GM12801 (cell line): ENCODE data around the gene TPGS2.

ENCODE experiments used
- CTCF ChIP-seq: IDR thresholded peaks from one replicate; pipeline ENCODE4 v1.5.1; 2011; ENCODE audit warnings: control low read depth; ENCODE audit not compliant: insufficient read length; ENCODE audit errors: extremely low read depth

The TPGS2 gene

GRCh38 chr18:36819621-36820020, 9.2 kb downstream of the TPGS2 start:
- no peak for TF ChIP-seq CTCF

GRCh38 chr18:36818652-36819051, 10.2 kb downstream of the TPGS2 start:
- TF ChIP-seq CTCF: no peak

GRCh38 chr18:36817039-36817438, 11.8 kb downstream of the TPGS2 start:
- no peak for TF ChIP-seq CTCF

GRCh38 chr18:36814994-36815393, 13.8 kb downstream of the TPGS2 start:
- TF ChIP-seq CTCF: no peak

- TF ChIP-seq CTCF: no peak
Measured at GRCh38 chr18:36813824-36814223, 15.0 kb downstream of the TPGS2 start.

GRCh38 chr18:36813101-36813775, 15.6 kb downstream of the TPGS2 start:
- no peak for TF ChIP-seq CTCF

- no peak for TF ChIP-seq CTCF
Measured at GRCh38 chr18:36812678-36813077, 16.1 kb downstream of the TPGS2 start.
